Gastroesophageal sphincter (tissue), 2 donors: ENCODE data around the gene CD8B2.
"Not testable (repeated sequence)": the region's sequence is repeated elsewhere in the genome, so short reads cannot be mapped to it uniquely, and the experiment has no call there.

Source experiments
- EP300 ChIP-seq: sonication (generic); formaldehyde crosslinking; IDR thresholded peaks from one replicate; pipeline ENCODE4 v1.6.1; 2017; ENCODE audit warnings: antibody characterized with exemption, mild to moderate bottlenecking
- POLR2A ChIP-seq, 2 donors: fragments of 450-650 bp; IDR thresholded peaks; one replicate each; pipeline ENCODE4 v1.6.1; 2017; ENCODE audit warnings: antibody characterized with exemption in 2 of 2, mild to moderate bottlenecking in 2 of 2, moderate library complexity in 1 of 2

GRCh38 chr2:106504192-106504591, 17.0 kb downstream of the CD8B2 start:
- TF ChIP-seq EP300; POLR2A (IDR thresholded peaks at IDR 0.05): not testable (repeated sequence)
